Mesendoderm (in vitro differentiated cells): Measurements from ENCODE around the gene TCF7L1.

Experiments
- DNase-seq: peaks from one replicate; pipeline ENCODE4 v3.0.0; 2013
- H2AK5ac ChIP-seq: 2 replicates; pipeline ENCODE4 v1.6.1; 2013; ENCODE audit warnings: low read length, inconsistent platforms
- H2BK120ac ChIP-seq: 2 replicates; pipeline ENCODE4 v1.6.1; 2013; ENCODE audit warnings: low read depth, mild to moderate bottlenecking, low read length, moderate library complexity, mixed read lengths
- H2BK15ac ChIP-seq: replicated peaks from 2 replicates; pipeline ENCODE4 v1.6.1; 2013; ENCODE audit warnings: low read depth, mild to moderate bottlenecking, moderate library complexity
- H2BK5ac ChIP-seq: 2 replicates; pipeline ENCODE4 v1.6.1; 2013; ENCODE audit warnings: low read length, inconsistent platforms
- H3K18ac ChIP-seq: 2 replicates; pipeline ENCODE4 v1.6.1; 2013; ENCODE audit warnings: mild to moderate bottlenecking, low read length, mixed read lengths
- H3K23ac ChIP-seq: one replicate; pipeline ENCODE4 v1.6.1; 2013; ENCODE audit warnings: low read length
- H3K27ac ChIP-seq: 2 replicates; pipeline ENCODE4 v1.5.1; 2013; ENCODE audit warnings: low read depth, mild to moderate bottlenecking, inconsistent platforms, low read length, moderate library complexity
- H3K27me3 ChIP-seq: 2 replicates; pipeline ENCODE4 v1.6.1; 2013; ENCODE audit warnings: low read length, control low read depth, mild to moderate bottlenecking, inconsistent platforms; ENCODE audit not compliant: insufficient read depth, poor library complexity
- H3K36me3 ChIP-seq: 2 replicates; pipeline ENCODE4 v1.6.1; 2013; ENCODE audit warnings: low read length, inconsistent platforms; ENCODE audit not compliant: control insufficient read depth, insufficient read depth
- H3K4ac ChIP-seq: one replicate; pipeline ENCODE4 v1.6.1; 2013; ENCODE audit warnings: low read depth, mild to moderate bottlenecking, low read length, moderate library complexity
- H3K4me1 ChIP-seq: 2 replicates; pipeline ENCODE4 v1.6.1; 2013; ENCODE audit warnings: low read depth, low read length, inconsistent platforms; ENCODE audit not compliant: control insufficient read depth
- H3K4me2 ChIP-seq: 2 replicates; pipeline ENCODE4 v1.6.1; 2013; ENCODE audit warnings: low read length
- H3K4me3 ChIP-seq: 2 replicates; pipeline ENCODE4 v1.5.1; 2013; ENCODE audit warnings: mild to moderate bottlenecking, low read length
- H3K56ac ChIP-seq: one replicate; pipeline ENCODE4 v1.6.1; 2013; ENCODE audit warnings: low read length
- H3K79me1 ChIP-seq: 2 replicates; pipeline ENCODE4 v1.6.1; 2013; ENCODE audit warnings: low read length, inconsistent platforms
- H3K79me2 ChIP-seq: 2 replicates; pipeline ENCODE4 v1.6.1; 2013; ENCODE audit warnings: mild to moderate bottlenecking, low read length; ENCODE audit not compliant: control insufficient read depth, insufficient read depth
- H3K9ac ChIP-seq: 2 replicates; pipeline ENCODE4 v1.6.1; 2013; ENCODE audit warnings: low read length, inconsistent platforms
- H4K5ac ChIP-seq: one replicate; pipeline ENCODE4 v1.6.1; 2013; ENCODE audit warnings: low read length
- H4K8ac ChIP-seq: one replicate; pipeline ENCODE4 v1.6.1; 2013; ENCODE audit warnings: low read depth, mild to moderate bottlenecking, control low read depth, low read length, moderate library complexity
- WGBS: extraction: QIAGEN DNeasy Blood & Tissue Kit; methylation state at CpG from one replicate; pipeline ENCODE4 v1.1.7; 2013; ENCODE audit warnings: low lambda C conversion rate, missing lambda C conversion rate; ENCODE audit not compliant: insufficient coverage; ENCODE audit errors: extremely low coverage; 5-methylcytosine and 5-hydroxymethylcytosine counted together

The TCF7L1 gene

DNA sequence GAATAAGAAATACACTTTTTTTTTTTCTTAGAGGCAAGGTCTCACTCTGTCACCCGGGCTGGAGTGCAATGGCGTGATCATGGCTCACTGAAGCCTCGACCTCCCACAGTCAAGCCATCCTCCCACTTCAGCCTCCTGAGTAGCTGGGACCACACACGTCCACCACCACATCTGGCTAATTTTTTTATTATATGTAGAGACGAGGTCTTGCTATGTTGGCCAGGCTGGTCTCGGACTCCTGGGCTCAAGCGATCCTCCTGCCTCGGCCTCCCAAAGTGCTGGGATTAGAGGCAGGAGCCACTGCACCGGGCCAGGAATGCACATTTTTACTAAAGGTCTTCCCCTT is 192.2 kb downstream of the TCF7L1 start:
- peaks cover 26% of the 10 kb centered on the region for H3K79me1 ChIP-seq
- no peak overlapping the region for H3K27ac ChIP-seq
- no peak overlapping the region for H3K23ac ChIP-seq
- H2BK5ac ChIP-seq, result no peak overlapping the region
- no peak overlapping the region for H3K4me3 ChIP-seq
- no peak overlapping the region for H3K18ac ChIP-seq
- no peak overlapping the region for H2BK120ac ChIP-seq
- H3K36me3 ChIP-seq, result peaks cover 14% of the 10 kb centered on the region
- H3K4me1 ChIP-seq, result peaks cover 10% of the 10 kb centered on the region
- H3K4me2 ChIP-seq, result no peak overlapping the region
- no peak overlapping the region for H2AK5ac ChIP-seq
- H3K27me3 ChIP-seq, result no peaks in the 10 kb centered on the region
- no CpG with 5 or more reads among the region's 9 CpGs for WGBS
- DNase-seq, result no peak
- peak overlapping the region; percentile 91 for H3K9ac ChIP-seq
- no peak overlapping the region for H4K8ac ChIP-seq
- H2BK15ac ChIP-seq, result no peak overlapping the region
- peaks cover 25% of the 10 kb centered on the region for H3K79me2 ChIP-seq
- H3K4ac ChIP-seq, result no peak overlapping the region
- no peak overlapping the region for H3K56ac ChIP-seq
- no peak overlapping the region for H4K5ac ChIP-seq

DNA sequence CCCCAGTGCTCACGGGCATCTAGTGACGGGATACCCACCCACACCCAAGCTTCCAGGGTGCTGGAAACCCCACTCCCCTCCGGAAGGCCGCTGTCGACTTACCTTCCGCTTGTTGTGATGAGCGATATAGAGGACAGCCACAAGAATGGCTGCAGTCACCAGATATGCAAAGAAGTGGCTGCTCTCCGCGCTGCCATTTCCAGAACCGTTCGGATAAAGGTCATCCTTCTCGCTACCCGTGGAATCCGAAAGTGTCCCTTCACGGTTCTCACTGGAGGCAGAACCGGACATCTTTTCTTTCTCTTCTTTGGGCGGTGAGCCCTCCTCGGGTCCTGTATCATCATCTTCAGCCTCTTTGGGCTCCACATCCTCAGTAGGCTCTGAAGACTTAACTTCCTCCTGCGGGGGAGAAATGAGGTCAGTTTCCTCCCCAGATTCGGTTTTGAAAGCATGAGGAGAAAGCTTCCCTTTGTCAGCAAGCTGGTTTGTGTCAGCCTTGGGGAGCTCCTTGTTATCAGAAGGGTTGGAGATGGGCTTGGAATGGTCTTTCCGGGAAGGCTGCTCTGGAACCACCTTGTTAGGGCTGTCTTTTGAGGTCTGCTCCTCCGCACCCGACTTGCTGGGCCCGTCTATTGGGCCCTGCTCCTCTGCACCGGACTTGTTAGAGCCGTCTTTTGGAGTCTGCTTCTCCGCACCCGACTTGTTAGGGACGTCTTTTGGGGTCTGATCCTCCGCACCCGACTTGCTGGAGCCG is 193.4 kb downstream of the TCF7L1 start:
- WGBS, result no CpG with 5 or more reads among the region's 32 CpGs

DNA sequence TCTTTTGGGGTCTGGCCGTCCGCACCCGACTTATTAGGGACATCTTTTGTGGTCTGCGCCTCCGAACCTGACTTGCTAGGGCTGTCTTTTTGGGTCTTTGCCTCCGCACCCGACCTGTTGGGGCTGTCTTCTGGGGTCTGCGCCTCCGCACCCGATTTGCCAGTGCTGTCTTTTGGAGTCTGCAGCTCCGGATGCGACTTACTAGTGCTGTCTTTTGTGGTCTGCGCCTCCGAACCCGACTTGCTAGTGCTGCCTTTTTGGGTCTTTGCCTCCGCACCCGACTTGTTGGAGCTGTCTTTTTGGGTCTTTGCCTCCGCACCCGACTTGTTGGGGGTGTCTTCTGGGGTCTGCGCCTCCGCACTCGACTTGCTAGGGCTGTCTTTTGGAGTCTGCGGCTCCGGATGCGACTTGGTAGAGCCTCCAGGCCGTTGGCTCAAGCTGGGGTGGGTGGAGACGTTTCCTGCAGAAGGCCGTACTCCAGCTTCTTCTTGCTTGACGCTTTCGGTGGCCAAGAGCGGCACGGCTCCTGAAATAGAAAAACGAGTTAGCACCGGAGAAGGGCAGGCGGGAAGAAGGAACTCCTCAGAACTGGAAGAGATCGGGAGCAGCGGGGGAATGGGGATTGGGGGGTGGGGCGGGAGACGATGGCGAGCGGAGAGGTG is 194.1 kb downstream of the TCF7L1 start:
- Histone ChIP-seq H2BK5ac (peak overlapping the region; percentile 62), H3K79me1 (peaks cover 23% of the 10 kb centered on the region), H3K27me3 (no peaks in the 10 kb centered on the region), H2AK5ac (no peak overlapping the region), H4K5ac (no peak overlapping the region), H3K9ac (peak overlapping the region; percentile 91), H2BK120ac (no peak overlapping the region), H2BK15ac (no peak overlapping the region), H3K27ac (no peak overlapping the region), H3K4ac (peak overlapping the region; percentile 60), H4K8ac (no peak overlapping the region), H3K4me3 (peak overlapping the region; percentile 85), H3K79me2 (peaks cover 25% of the 10 kb centered on the region), H3K23ac (no peak overlapping the region), H3K56ac (peak overlapping the region; percentile 99), H3K4me2 (peak overlapping the region; percentile 95), H3K4me1 (peaks cover 10% of the 10 kb centered on the region), H3K36me3 (peaks cover 10% of the 10 kb centered on the region), H3K18ac (no peak overlapping the region)
- DNase-seq, result peak; percentile 46
- WGBS, result no CpG with 5 or more reads among the region's 41 CpGs

More for the DNA sequence above, 193.4 kb downstream of the TCF7L1 start:
- H3K36me3 ChIP-seq, result peaks cover 10% of the 10 kb centered on the region
- no peak overlapping the region for H4K8ac ChIP-seq
- H3K79me2 ChIP-seq, result peaks cover 25% of the 10 kb centered on the region
- no peak overlapping the region for H3K18ac ChIP-seq
- H3K79me1 ChIP-seq, result peaks cover 23% of the 10 kb centered on the region
- no peak overlapping the region for H2BK120ac ChIP-seq
- no peak overlapping the region for H3K23ac ChIP-seq
- H2BK5ac ChIP-seq, result no peak overlapping the region
- peak overlapping the region; percentile 95 for H3K4me2 ChIP-seq
- no peak overlapping the region for H2BK15ac ChIP-seq
- H3K27me3 ChIP-seq, result no peaks in the 10 kb centered on the region
- no peak overlapping the region for H3K27ac ChIP-seq
- H4K5ac ChIP-seq, result no peak overlapping the region
- no peak overlapping the region for H3K4ac ChIP-seq
- peak overlapping the region; percentile 85 for H3K4me3 ChIP-seq
- H2AK5ac ChIP-seq, result no peak overlapping the region
- peak overlapping the region; percentile 99 for H3K56ac ChIP-seq
- peaks cover 10% of the 10 kb centered on the region for H3K4me1 ChIP-seq
- peak overlapping the region; percentile 91 for H3K9ac ChIP-seq
- peak; percentile 12 for DNase-seq

DNA sequence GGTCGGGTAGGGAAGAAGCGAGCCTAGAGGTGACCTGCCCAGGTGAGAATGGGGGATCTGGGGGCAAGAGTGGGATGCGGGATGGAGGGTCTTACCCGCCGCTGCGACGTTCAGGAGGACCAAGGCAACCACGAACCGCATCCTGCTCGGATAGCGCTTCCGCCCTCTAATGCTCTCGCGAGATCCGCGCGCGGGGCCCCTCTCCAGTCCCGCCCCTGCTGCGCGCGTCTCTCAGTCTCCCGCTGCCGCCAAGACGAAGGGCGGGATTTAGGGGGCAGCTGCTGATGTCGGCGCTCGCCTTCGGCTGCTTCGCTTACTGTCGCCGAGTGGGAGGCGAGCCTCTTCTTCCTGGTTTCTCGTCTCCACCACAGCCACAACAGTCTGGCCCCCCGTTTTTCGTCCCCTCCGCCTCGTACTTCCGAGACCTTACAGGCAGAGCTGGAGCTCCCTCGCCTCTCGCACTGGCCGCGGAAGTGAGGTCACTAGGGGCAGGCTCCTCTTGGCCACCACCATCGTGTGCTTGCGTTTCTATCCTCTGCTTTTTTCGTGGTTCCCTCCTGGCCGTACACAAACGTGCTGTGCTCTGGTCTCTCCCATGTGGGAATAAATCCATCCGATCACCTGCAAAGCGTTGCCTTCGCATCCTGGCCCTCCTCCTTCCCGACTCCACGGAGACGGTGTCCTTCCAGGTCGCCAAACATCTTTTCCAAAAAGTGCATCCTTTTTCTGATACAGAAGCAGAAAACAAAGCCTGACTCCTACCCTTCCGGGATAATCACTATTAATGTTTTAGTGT is 194.8 kb downstream of the TCF7L1 start, which contains the start of gene TGOLN2:
TGOLN2 (minus strand) TSS at position 168 of the 796 bp plus-strand sequence; CDS start at position 141, 27 bp downstream.
- H2BK120ac ChIP-seq, result no peak within 1 kb of the TSS
- H3K79me2 ChIP-seq, result peaks cover 25% of the 10 kb centered on the region
- peak within 1 kb of the TSS; percentile 85 for H3K4me3 ChIP-seq
- H3K79me1 ChIP-seq, result peaks cover 23% of the 10 kb centered on the region
- WGBS, result no CpG with 5 or more reads among the region's 57 CpGs
- H2BK15ac ChIP-seq, result no peak within 1 kb of the TSS
- peak within 1 kb of the TSS; percentile 97 for H3K9ac ChIP-seq
- peak within 1 kb of the TSS; percentile 99 for H3K23ac ChIP-seq
- H4K5ac ChIP-seq, result no peak within 1 kb of the TSS
- H2AK5ac ChIP-seq, result no peak within 1 kb of the TSS
- H3K4ac ChIP-seq, result peak within 1 kb of the TSS; percentile 72
- H3K36me3 ChIP-seq, result peaks cover 10% of the 10 kb centered on the region
- H3K4me1 ChIP-seq, result peaks cover 10% of the 10 kb centered on the region
- no peaks in the 10 kb centered on the region for H3K27me3 ChIP-seq
- peak within 1 kb of the TSS; percentile 95 for H3K4me2 ChIP-seq
- H3K56ac ChIP-seq, result peak within 1 kb of the TSS; percentile 99
- DNase-seq, result peak; percentile 95
- H2BK5ac ChIP-seq, result peak within 1 kb of the TSS; percentile 89
- H4K8ac ChIP-seq, result no peak within 1 kb of the TSS
- H3K18ac ChIP-seq, result peak within 1 kb of the TSS; percentile 81
- H3K27ac ChIP-seq, result peak within 1 kb of the TSS; percentile 91

DNA sequence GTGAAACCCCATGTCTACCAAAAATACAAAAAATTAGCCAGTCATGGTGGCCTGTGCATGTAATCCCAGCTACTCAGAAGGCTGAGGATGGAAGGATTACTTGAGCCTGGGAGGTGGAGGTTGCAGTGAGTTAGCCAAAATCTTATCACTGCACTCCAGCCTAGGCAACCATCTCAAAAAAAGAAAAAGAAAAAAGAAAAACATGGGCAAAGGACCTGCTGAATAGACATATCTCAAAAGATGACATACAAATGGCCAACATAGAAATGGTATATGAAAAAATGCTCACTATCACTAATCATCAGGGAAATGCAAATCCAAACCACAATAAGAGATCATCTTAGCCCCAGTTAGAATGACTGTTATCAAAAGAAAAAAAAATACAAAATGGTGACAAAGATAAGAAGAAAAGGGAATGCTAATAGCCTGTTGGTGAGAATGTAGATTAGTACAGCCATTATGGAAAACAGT is 196.0 kb downstream of the TCF7L1 start:
- H3K4ac ChIP-seq, result no peak overlapping the region
- no peak overlapping the region for H2AK5ac ChIP-seq
- no peak overlapping the region for H3K23ac ChIP-seq
- no peaks in the 10 kb centered on the region for H3K27me3 ChIP-seq
- H4K5ac ChIP-seq, result no peak overlapping the region
- H3K79me1 ChIP-seq, result peaks cover 22% of the 10 kb centered on the region
- no peak overlapping the region for H4K8ac ChIP-seq
- H3K79me2 ChIP-seq, result peaks cover 25% of the 10 kb centered on the region
- peaks cover 7% of the 10 kb centered on the region for H3K36me3 ChIP-seq
- peaks cover 10% of the 10 kb centered on the region for H3K4me1 ChIP-seq
- DNase-seq, result peak; percentile 60
- no peak overlapping the region for H3K56ac ChIP-seq
- H2BK5ac ChIP-seq, result no peak overlapping the region
- H3K18ac ChIP-seq, result no peak overlapping the region
- H2BK120ac ChIP-seq, result no peak overlapping the region
- no peak overlapping the region for H3K27ac ChIP-seq
- H2BK15ac ChIP-seq, result no peak overlapping the region
- H3K4me3 ChIP-seq, result no peak overlapping the region
- no peak overlapping the region for H3K9ac ChIP-seq
- H3K4me2 ChIP-seq, result no peak overlapping the region
